Gastroesophageal sphincter (tissue), 3 donors: ENCODE measurements around the gene EP300.

ENCODE experiments used
- CTCF ChIP-seq, 4 experiments: fragments of 200-600 bp in 2 of 4; fragments of 450-650 bp in 2 of 4; sonication (generic) in 1 of 4; IDR thresholded peaks; one replicate each; pipeline ENCODE4 v1.5.1; 2017 to 2019; ENCODE audit warnings: antibody characterized with exemption in 4 of 4, mild to moderate bottlenecking in 2 of 4, moderate library complexity in 2 of 4
- EP300 ChIP-seq: sonication (generic); formaldehyde crosslinking; IDR thresholded peaks from one replicate; pipeline ENCODE4 v1.6.1; 2017; ENCODE audit warnings: antibody characterized with exemption, mild to moderate bottlenecking
- POLR2A ChIP-seq, 2 donors: fragments of 450-650 bp; IDR thresholded peaks; one replicate each; pipeline ENCODE4 v1.6.1; 2017; ENCODE audit warnings: antibody characterized with exemption in 2 of 2, mild to moderate bottlenecking in 2 of 2, moderate library complexity in 1 of 2

- no peak for TF ChIP-seq CTCF (IDR thresholded peaks at IDR 0.05)
- no peak for TF ChIP-seq EP300
- TF ChIP-seq POLR2A (IDR thresholded peaks at IDR 0.05) = no peak
Observed at GRCh38 chr22:41147722-41148121, 55.3 kb downstream of the EP300 start.
